GM12875 (cell line): ENCODE measurements around the gene ACSL6.

Source experiments
- H3K4me3 ChIP-seq: one replicate; pipeline ENCODE4 v1.5.1; 2011; ENCODE audit warnings: low read depth, low read length, control low read depth
- CTCF ChIP-seq: IDR thresholded peaks from 2 replicates; pipeline ENCODE4 v1.5.1; 2011; ENCODE audit warnings: low read depth, mild to moderate bottlenecking, control low read depth, inconsistent platforms, low read length, moderate library complexity, borderline replicate concordance; ENCODE audit not compliant: insufficient read depth

Gene ACSL6

GRCh38 chr5:132009706-132010405, 1.6 kb downstream of the ACSL6 start:
- no peak for TF ChIP-seq CTCF
- H3K4me3 ChIP-seq: no peak overlapping the region

GRCh38 chr5:132008961-132009680, 2.3 kb downstream of the ACSL6 start:
- no peak for TF ChIP-seq CTCF
- no peak overlapping the region for H3K4me3 ChIP-seq

- TF ChIP-seq CTCF: no peak
- no peak overlapping the region for H3K4me3 ChIP-seq
Measured at GRCh38 chr5:132008163-132008473, 3.3 kb downstream of the ACSL6 start.

GRCh38 chr5:132007399-132008162, 3.9 kb downstream of the ACSL6 start:
- TF ChIP-seq CTCF: peak; percentile 68
- H3K4me3 ChIP-seq: no peak overlapping the region

GRCh38 chr5:132006331-132007120, 4.9 kb downstream of the ACSL6 start:
- no peak overlapping the region for H3K4me3 ChIP-seq
- TF ChIP-seq CTCF: no peak

- no peak overlapping the region for H3K4me3 ChIP-seq
- TF ChIP-seq CTCF: no peak
Measured at GRCh38 chr5:132005591-132005990, 5.9 kb downstream of the ACSL6 start.
